Neural progenitor cell (in vitro differentiated cells): ENCODE measurements around the gene OPCML.

Experiments used
- CTCF ChIP-seq: fragments of 200-600 bp; sonication (generic); IDR thresholded peaks from 2 replicates; pipeline ENCODE4 v1.5.1; 2017; ENCODE audit warnings: antibody characterized with exemption, mild to moderate bottlenecking
- EZH2 ChIP-seq: fragments of 200-600 bp; sonication (generic); IDR thresholded peaks from 2 replicates; pipeline ENCODE4 v1.6.1; 2017; ENCODE audit warnings: antibody characterized with exemption, mild to moderate bottlenecking, moderate library complexity
- EZH2phosphoT487 ChIP-seq: fragments of 200-600 bp; sonication (generic); IDR thresholded peaks from 2 replicates; pipeline ENCODE4 v1.6.1; 2017; ENCODE audit warnings: antibody characterized with exemption

- TF ChIP-seq CTCF (no peak), EZH2phosphoT487 (no peak), EZH2 (no peak)
Measured at GRCh38 chr11:133012803-133013202, 519.5 kb downstream of the OPCML start.
